Effector memory CD8-positive, alpha-beta T cell (primary cell): ENCODE data around the gene PTPN14.
"Not testable (repeated sequence)": the region's sequence is repeated elsewhere in the genome, so short reads cannot be mapped to it uniquely, and the experiment has no call there.

Experiments used
- ATAC-seq: fragments of 150-1000 bp; cut with Tn5 transposase; replicated peaks from 2 replicates; pipeline ENCODE4 v1.10.0; 2021; ENCODE audit warnings: mild to moderate bottlenecking, moderate library complexity
- DNase-seq, 3 experiments: peaks; one replicate each; pipeline ENCODE4 v3.0.0; 2021
- H3K27ac Mint-ChIP-seq, 2 donors: one replicate each; pipeline ENCODE4 v1.8.0; 2022; ENCODE audit warnings: mild to moderate bottlenecking in 2 of 2, mixed read lengths in 2 of 2, moderate library complexity in 2 of 2
- H3K27me3 Mint-ChIP-seq, 2 donors: one replicate each; pipeline ENCODE4 v1.8.0; 2022; ENCODE audit warnings: mixed read lengths in 2 of 2
- H3K36me3 Mint-ChIP-seq: one replicate; pipeline ENCODE4 v1.8.0; 2022; ENCODE audit warnings: mild to moderate bottlenecking, moderate library complexity, mixed read lengths; ENCODE audit not compliant: insufficient read depth
- H3K4me1 Mint-ChIP-seq, 2 donors: one replicate each; pipeline ENCODE4 v1.8.0; 2022; ENCODE audit warnings: low read depth in 2 of 2, mixed read lengths in 2 of 2
- H3K4me3 Mint-ChIP-seq, 2 donors: one replicate each; pipeline ENCODE4 v1.8.0; 2022; ENCODE audit warnings: mild to moderate bottlenecking in 2 of 2, mixed read lengths in 2 of 2, moderate library complexity in 2 of 2
- H3K9me3 Mint-ChIP-seq, 2 donors: one replicate each; pipeline ENCODE4 v1.8.0; 2022; ENCODE audit warnings: mixed read lengths in 2 of 2

The PTPN14 gene

GRCh38 chr1:214579183-214579582, 27.8 kb upstream of the PTPN14 start:
- ATAC-seq, result no peak
- H3K9me3 Mint-ChIP-seq, result peaks cover 6 to 11% of the 10 kb centered on the region in 2 donors
- H3K36me3 Mint-ChIP-seq, result no peaks in the 10 kb centered on the region
- no peak overlapping the region for H3K27ac Mint-ChIP-seq
- no peak for DNase-seq
- no peaks in the 10 kb centered on the region for H3K4me1 Mint-ChIP-seq
- peaks cover 4 to 12% of the 10 kb centered on the region in 2 donors for H3K27me3 Mint-ChIP-seq
- H3K4me3 Mint-ChIP-seq, result no peak overlapping the region

DNA sequence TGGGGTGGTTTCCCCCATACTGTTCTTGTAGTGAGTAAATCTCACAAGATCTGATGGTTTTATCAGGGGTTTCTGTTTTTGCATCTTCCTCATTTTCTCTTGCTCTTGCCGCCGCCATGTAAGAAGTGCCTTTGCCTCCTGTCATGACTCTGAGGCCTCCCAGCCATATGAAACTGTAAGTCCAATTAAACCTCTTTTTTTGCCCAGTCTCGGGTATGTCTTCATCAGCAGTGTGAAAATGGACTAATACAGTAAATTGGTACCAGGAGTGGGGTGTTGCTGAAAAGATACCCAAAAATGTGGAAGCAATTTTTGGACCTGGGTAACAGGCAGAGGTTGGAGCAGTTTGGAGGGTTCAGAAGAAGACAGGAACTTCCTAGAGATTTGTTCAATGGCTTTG, 24.7 kb upstream of the PTPN14 start:
- not testable (repeated sequence) for H3K4me1 Mint-ChIP-seq, H3K36me3 Mint-ChIP-seq, H3K4me3 Mint-ChIP-seq, H3K27ac Mint-ChIP-seq, ATAC-seq, DNase-seq
- peaks cover 6 to 11% of the 10 kb centered on the region in 2 donors for H3K9me3 Mint-ChIP-seq
- H3K27me3 Mint-ChIP-seq, result peaks cover 7 to 12% of the 10 kb centered on the region in 2 donors

GRCh38 chr1:214574598-214575411, 23.4 kb upstream of the PTPN14 start:
- Mint-ChIP-seq H3K36me3 (no peaks in the 10 kb centered on the region), H3K4me3 (no peak overlapping the region)

DNA sequence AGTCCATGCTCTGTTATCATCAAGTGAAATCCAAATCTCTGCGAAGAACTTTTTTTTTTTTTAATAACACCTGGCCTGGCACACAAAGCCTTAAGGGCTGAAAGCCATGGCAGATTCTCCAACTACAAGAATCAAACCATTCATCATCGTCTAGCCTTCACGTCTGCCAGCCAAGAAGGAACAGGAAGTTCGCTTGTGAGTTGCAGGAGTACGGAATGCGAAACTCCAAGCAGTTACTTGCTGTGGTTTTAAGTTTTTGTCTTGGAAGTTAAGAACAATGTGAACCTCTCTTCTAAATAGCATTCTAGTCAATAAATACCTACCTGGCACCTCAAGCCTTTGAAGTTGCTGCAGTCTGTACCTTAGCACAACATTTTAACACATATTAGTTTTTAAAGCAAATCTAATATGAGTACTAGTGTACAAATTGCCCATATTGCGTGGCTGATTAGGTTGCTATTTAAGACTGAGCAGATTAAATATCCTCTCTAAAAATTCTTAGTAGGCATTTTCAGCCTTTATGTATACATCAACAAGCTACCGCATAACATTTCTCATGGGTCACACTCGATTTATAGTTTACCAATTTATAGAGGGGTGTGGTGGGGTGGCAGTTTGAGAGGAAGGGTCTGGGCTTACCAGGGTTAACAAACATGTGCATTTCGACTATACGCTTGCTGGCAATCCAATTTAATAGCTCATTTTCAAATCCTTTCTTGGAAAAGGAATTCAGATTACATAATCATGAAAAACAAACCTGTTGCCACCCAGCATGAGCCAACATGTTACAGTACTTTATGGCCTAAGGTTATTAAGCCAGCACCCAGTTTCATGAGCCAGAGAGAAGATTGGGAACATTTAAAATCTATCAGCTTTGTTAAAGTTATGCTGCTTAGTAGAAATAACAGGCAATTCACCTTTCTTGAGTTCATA, 22.2 kb upstream of the PTPN14 start:
- H3K27ac Mint-ChIP-seq, result no peak overlapping the region
- ATAC-seq, result no peak
- H3K9me3 Mint-ChIP-seq, result peaks cover 6 to 11% of the 10 kb centered on the region in 2 donors

More at GRCh38 chr1:214574598-214575411, 23.4 kb upstream of the PTPN14 start:
- H3K9me3 Mint-ChIP-seq, result peaks cover 6 to 11% of the 10 kb centered on the region in 2 donors
- DNase-seq (no peak), ATAC-seq (no peak)
- H3K27ac Mint-ChIP-seq, result no peak overlapping the region
- H3K4me1 Mint-ChIP-seq, result no peaks in the 10 kb centered on the region
- H3K27me3 Mint-ChIP-seq, result peaks cover 7 to 12% of the 10 kb centered on the region in 2 donors

GRCh38 chr1:214571281-214571680, 19.9 kb upstream of the PTPN14 start:
- no peaks in the 10 kb centered on the region for H3K4me1 Mint-ChIP-seq
- peaks cover 2 to 5% of the 10 kb centered on the region in 2 donors for H3K9me3 Mint-ChIP-seq
- no peak overlapping the region for H3K4me3 Mint-ChIP-seq
- peaks cover 14% of the 10 kb centered on the region in 2 donors for H3K27me3 Mint-ChIP-seq
- H3K27ac Mint-ChIP-seq, result no peak overlapping the region
- no peak for ATAC-seq
- no peak for DNase-seq
- H3K36me3 Mint-ChIP-seq, result no peaks in the 10 kb centered on the region

More for the DNA sequence above, 22.2 kb upstream of the PTPN14 start:
- Mint-ChIP-seq H3K36me3 (no peaks in the 10 kb centered on the region), H3K4me3 (no peak overlapping the region), H3K4me1 (no peaks in the 10 kb centered on the region), H3K27me3 (peaks cover 14 to 20% of the 10 kb centered on the region in 2 donors)
- DNase-seq, result no peak

- DNase-seq, result no peak
- Mint-ChIP-seq H3K36me3 (no peaks in the 10 kb centered on the region), H3K27ac (no peak overlapping the region)
These were observed 19.0 kb upstream of the PTPN14 start for GRCh38 chr1:214570442-214570841.

GRCh38 chr1:214569357-214570004, 18.1 kb upstream of the PTPN14 start:
- no peaks in the 10 kb centered on the region for H3K9me3 Mint-ChIP-seq
- H3K27me3 Mint-ChIP-seq, result peaks cover 8 to 14% of the 10 kb centered on the region in 2 donors
- H3K4me1 Mint-ChIP-seq, result no peaks in the 10 kb centered on the region
- DNase-seq (no peak), ATAC-seq (no peak)
- H3K36me3 Mint-ChIP-seq, result no peaks in the 10 kb centered on the region
- no peak overlapping the region for H3K27ac Mint-ChIP-seq
- no peak overlapping the region for H3K4me3 Mint-ChIP-seq

More at GRCh38 chr1:214570442-214570841, 19.0 kb upstream of the PTPN14 start:
- Mint-ChIP-seq H3K4me1 (no peaks in the 10 kb centered on the region), H3K9me3 (no peaks in the 10 kb centered on the region), H3K4me3 (no peak overlapping the region), H3K27me3 (peaks cover 8 to 14% of the 10 kb centered on the region in 2 donors)
- ATAC-seq, result no peak

- Mint-ChIP-seq H3K27me3 (peaks cover 8 to 14% of the 10 kb centered on the region in 2 donors), H3K36me3 (no peaks in the 10 kb centered on the region), H3K4me3 (no peak overlapping the region), H3K27ac (no peak overlapping the region), H3K4me1 (no peaks in the 10 kb centered on the region), H3K9me3 (no peaks in the 10 kb centered on the region)
- ATAC-seq (no peak), DNase-seq (no peak)
These were observed 16.9 kb upstream of the PTPN14 start for GRCh38 chr1:214568328-214568727.

DNA sequence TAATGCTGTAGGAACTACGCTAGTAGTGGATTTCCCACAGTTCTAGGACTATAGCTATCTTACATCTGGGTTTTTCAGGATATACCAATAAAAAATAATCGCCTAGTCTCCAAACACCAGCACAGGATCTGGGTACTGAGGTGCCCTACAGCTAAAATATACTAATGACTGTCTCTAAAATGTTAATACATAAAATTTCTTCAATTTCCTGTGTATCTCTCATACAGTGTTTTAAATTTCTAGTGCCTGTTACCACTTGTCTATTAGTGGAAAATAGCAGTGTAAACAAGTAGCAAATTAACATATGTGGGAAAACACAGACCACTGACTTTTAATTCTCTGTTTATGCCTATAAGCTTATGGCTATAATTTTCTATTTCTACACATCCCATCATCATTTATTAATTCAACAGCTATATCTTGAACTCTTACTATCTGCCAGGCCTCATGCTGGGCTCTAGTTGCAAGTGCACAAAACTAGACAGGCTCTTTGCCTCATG, 16.1 kb upstream of the PTPN14 start:
- Mint-ChIP-seq H3K27ac (no peak overlapping the region), H3K4me3 (no peak overlapping the region), H3K27me3 (peaks cover 8 to 14% of the 10 kb centered on the region in 2 donors), H3K4me1 (no peaks in the 10 kb centered on the region), H3K36me3 (no peaks in the 10 kb centered on the region), H3K9me3 (no peaks in the 10 kb centered on the region)
- DNase-seq, result no peak
- no peak for ATAC-seq

DNA sequence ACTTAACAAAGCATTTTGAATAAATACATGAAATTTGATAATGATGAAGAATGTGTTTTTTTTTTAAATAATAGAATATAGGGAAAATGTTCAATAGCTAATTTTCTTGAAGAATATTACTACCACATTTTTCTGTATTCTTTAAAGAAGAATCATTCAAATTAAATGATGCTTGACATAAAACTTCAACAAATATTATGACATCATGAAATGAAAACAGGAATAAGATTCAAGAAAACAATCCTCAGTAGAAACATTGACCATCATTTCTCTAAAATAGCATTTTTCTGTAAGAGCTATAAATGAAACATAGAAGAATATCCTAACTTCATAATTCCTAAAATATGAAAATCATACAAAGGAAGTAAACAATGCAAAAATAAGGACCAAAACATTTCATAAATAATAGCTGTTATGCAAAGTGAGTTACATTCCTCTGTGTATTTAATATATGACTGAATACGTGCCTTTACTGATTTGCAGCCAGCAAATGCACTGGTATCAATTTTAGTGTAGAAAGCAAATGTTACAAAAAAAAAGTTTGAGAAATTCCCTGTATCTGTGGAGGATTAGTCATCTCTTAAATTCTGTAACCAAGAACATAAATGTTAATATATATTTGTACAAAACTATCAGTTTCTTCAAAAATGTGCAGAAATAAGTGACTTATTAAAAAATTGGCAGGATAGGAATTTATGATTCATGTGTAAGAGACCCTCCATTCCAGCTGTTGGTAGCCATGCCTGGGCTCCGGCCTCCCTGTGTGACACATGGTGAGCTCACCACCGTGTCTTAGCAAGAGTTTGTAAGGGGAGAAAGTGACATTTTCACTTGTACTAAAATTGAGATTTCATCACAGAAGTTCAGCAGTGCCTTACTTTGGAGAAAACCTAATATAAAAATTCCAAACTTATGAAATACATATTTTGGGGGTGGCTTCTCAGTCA, 15.0 kb upstream of the PTPN14 start:
- ATAC-seq (no peak), DNase-seq (no peak)
- no peak overlapping the region for H3K4me3 Mint-ChIP-seq
- no peaks in the 10 kb centered on the region for H3K9me3 Mint-ChIP-seq
- no peak overlapping the region for H3K27ac Mint-ChIP-seq
- H3K4me1 Mint-ChIP-seq, result no peaks in the 10 kb centered on the region
- peaks cover 18 to 19% of the 10 kb centered on the region in 2 donors for H3K27me3 Mint-ChIP-seq
- H3K36me3 Mint-ChIP-seq, result no peaks in the 10 kb centered on the region

- H3K9me3 Mint-ChIP-seq, result no peaks in the 10 kb centered on the region
- ATAC-seq (no peak), DNase-seq (no peak)
- no peaks in the 10 kb centered on the region for H3K4me1 Mint-ChIP-seq
- peaks cover 23 to 29% of the 10 kb centered on the region in 2 donors for H3K27me3 Mint-ChIP-seq
- no peaks in the 10 kb centered on the region for H3K36me3 Mint-ChIP-seq
- H3K4me3 Mint-ChIP-seq, result no peak overlapping the region
- H3K27ac Mint-ChIP-seq, result no peak overlapping the region
These were observed 13.9 kb upstream of the PTPN14 start for GRCh38 chr1:214565310-214565709.

DNA sequence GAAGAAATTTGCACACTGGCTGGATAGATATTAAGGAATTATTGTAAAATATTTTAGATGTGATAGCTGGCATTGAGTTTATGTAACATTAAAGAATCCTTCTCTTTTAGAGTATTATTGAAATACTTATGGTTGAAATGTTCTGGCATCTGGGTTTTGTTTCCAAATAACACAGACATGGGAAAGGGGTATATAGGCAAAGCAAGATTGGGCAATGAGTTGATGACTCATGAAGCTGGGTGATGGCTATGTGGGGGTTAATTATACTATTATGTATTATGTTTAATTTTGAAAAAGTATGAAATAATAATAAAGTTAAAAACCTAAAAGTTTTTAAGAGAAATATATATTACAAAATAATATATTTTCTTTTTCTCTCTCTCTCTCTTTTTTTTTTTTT, 12.5 kb upstream of the PTPN14 start:
- Mint-ChIP-seq H3K4me1 (no peaks in the 10 kb centered on the region), H3K27ac (no peak overlapping the region), H3K27me3 (peaks cover 26 to 33% of the 10 kb centered on the region in 2 donors), H3K36me3 (no peaks in the 10 kb centered on the region), H3K4me3 (no peak overlapping the region), H3K9me3 (no peaks in the 10 kb centered on the region)
- no peak for ATAC-seq
- DNase-seq, result no peak
